Endothelial cell of hepatic sinusoid (primary cell): ENCODE measurements around the gene BAZ2B.
"Not testable (repeated sequence)": the region's sequence is repeated elsewhere in the genome, so short reads cannot be mapped to it uniquely, and the experiment has no call there.

ENCODE experiments used
- in situ Hi-C: cut with HindIII; loops from 2 replicates; pipeline ENCODE4 v1.10.0; 2017; ENCODE audit warnings: low sequenced_read_pairs

The BAZ2B gene

GRCh38 chr2:159361603-159362002 is 254.7 kb downstream of the BAZ2B start:
- in situ Hi-C loops = not testable (repeated sequence)

GRCh38 chr2:159356053-159356554 is 260.2 kb downstream of the BAZ2B start:
- in situ Hi-C loops = no loop called here

- in situ Hi-C loops = no loop called here
These were observed 264.4 kb downstream of the BAZ2B start for GRCh38 chr2:159351977-159352376.

GRCh38 chr2:159349674-159350299 is 266.6 kb downstream of the BAZ2B start:
- in situ Hi-C loops = no loop called here

- in situ Hi-C loops = no loop called here
These were observed 289.6 kb downstream of the BAZ2B start for GRCh38 chr2:159326569-159327255.

GRCh38 chr2:159322419-159322818 is 293.9 kb downstream of the BAZ2B start:
- in situ Hi-C loops = no loop called here

GRCh38 chr2:159317392-159318088 is 298.8 kb downstream of the BAZ2B start:
- in situ Hi-C loops = loop anchor here (5.0 kb wide), 1 partner anchor 40 kb away; no protein-coding TSS in a partner anchor

- in situ Hi-C loops = no loop called here
These were observed 308.4 kb downstream of the BAZ2B start for GRCh38 chr2:159307942-159308341.

- in situ Hi-C loops = no loop called here
These were observed 315.8 kb downstream of the BAZ2B start for GRCh38 chr2:159300586-159300985.

- in situ Hi-C loops = no loop called here
These were observed 317.4 kb downstream of the BAZ2B start for GRCh38 chr2:159298967-159299366.

GRCh38 chr2:159297042-159297707 is 319.2 kb downstream of the BAZ2B start:
- in situ Hi-C loops = no loop called here

GRCh38 chr2:159292157-159292556 is 324.2 kb downstream of the BAZ2B start:
- in situ Hi-C loops = no loop called here

- in situ Hi-C loops = no loop called here
These were observed 325.9 kb downstream of the BAZ2B start for GRCh38 chr2:159290289-159290907.

GRCh38 chr2:159287733-159288132 is 328.6 kb downstream of the BAZ2B start:
- in situ Hi-C loops = no loop called here

- in situ Hi-C loops = no loop called here
These were observed 329.5 kb downstream of the BAZ2B start for GRCh38 chr2:159286709-159287441.

GRCh38 chr2:159285929-159286708 is 330.2 kb downstream of the BAZ2B start, which contains the start of gene WDSUB1:
Gene WDSUB1, minus strand, starts transcription at chr2:159286703. Its CDS starts 3,634 bp downstream, at chr2:159283069.
- in situ Hi-C loops = no loop called here

- in situ Hi-C loops = no loop called here
These were observed 330.9 kb downstream of the BAZ2B start for GRCh38 chr2:159285433-159285832.

- in situ Hi-C loops = no loop called here
These were observed 332.8 kb downstream of the BAZ2B start for GRCh38 chr2:159283529-159283928.

GRCh38 chr2:159281002-159281401 is 335.3 kb downstream of the BAZ2B start:
- in situ Hi-C loops = no loop called here
